OCI-LY7 (cell line): Measurements from ENCODE around the gene VSTM2A.

ENCODE experiments used
- EZH2phosphoT487 ChIP-seq: fragments of 200-600 bp; sonication (generic); IDR thresholded peaks from 2 replicates; pipeline ENCODE4 v1.6.1; 2018; ENCODE audit warnings: low read depth, borderline replicate concordance, mild to moderate bottlenecking, mixed run types, antibody characterized with exemption, low read length, moderate library complexity, mixed read lengths
- TF ChIP-seq, protein P1 (sequence below): fragments of 200-600 bp; sonication (generic); conservative IDR thresholded peaks from 2 replicates; pipeline ENCODE4 v1.5.1; 2014; ENCODE audit warnings: mild to moderate bottlenecking, antibody characterized with exemption, low read length, moderate library complexity, mixed read lengths

GRCh38 chr7:54581511-54581910 lies 39.3 kb downstream of the VSTM2A start:
- TF ChIP-seq, protein P1, sequence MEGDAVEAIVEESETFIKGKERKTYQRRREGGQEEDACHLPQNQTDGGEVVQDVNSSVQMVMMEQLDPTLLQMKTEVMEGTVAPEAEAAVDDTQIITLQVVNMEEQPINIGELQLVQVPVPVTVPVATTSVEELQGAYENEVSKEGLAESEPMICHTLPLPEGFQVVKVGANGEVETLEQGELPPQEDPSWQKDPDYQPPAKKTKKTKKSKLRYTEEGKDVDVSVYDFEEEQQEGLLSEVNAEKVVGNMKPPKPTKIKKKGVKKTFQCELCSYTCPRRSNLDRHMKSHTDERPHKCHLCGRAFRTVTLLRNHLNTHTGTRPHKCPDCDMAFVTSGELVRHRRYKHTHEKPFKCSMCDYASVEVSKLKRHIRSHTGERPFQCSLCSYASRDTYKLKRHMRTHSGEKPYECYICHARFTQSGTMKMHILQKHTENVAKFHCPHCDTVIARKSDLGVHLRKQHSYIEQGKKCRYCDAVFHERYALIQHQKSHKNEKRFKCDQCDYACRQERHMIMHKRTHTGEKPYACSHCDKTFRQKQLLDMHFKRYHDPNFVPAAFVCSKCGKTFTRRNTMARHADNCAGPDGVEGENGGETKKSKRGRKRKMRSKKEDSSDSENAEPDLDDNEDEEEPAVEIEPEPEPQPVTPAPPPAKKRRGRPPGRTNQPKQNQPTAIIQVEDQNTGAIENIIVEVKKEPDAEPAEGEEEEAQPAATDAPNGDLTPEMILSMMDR: no peak
- TF ChIP-seq EZH2phosphoT487: no peak
